Colon (tissue), 2 donors: ENCODE data around the gene STUM.

Experiments
- FAIRE-seq: peaks from 2 replicates; lab custom pipeline; 2012; peaks lifted over from hg19 to GRCh38; lab: Jason Lieb, UNC
- donor health status: control.
- donor health status: control.

STUM gene

DNA sequence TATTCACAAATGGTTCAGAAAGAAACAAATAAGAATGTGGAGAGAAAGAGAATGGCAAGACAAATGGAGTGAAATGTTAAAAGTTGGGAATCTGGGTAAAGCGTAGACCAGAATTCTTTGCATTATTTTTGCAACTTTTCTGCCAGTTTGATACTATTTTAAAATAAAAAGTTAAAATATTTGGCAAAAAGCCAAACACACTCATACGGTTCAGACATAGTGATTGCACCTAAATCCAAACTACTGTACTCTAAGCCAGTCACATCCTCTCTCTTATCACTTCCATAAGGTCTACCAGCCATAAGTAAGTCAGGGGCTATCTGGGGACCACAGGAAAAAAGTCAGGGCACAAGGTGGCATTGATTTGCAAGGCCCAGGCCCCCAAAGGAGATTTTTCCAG lies 14.4 kb downstream of the STUM start:
- FAIRE-seq = no peak

DNA sequence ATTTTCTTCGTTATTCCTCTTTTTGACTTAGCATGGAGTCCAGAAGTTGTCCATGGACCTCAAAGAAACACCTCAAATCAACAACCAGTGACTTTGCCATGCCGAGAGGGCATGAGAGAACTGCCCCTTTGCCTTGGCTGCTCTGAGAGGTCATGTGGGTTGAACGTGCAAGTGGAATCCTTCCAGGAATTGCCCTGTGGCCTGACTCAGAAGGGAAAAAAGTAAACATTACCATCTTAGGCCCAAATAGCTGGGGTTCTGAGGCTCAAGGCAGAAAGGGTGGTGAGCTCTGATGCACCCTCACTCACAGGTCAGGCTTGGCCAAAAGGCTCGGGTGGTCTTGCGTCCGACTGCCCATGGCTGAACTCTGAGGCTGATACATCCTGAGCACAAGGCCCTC lies 15.1 kb downstream of the STUM start:
- no peak for FAIRE-seq

DNA sequence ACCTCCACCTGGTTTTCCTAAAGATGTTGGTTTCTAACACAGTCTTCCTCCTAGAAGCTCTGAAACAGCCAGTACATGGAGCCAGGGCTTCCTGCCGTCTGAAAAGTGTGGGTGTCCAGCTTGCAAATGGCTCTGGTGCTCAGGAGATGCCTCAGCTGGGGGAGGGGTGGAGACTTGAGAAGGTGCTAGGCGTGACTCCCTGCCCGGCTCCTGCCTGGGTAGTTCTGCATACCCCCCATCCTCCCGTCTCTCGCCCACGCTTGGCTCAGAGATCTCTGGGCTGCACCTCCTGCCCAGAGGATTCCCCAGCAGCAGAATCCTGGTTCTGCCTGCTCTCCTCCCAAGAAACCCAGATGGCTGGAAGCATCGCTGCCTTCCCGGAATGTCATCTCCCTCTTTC lies 16.9 kb downstream of the STUM start:
- FAIRE-seq = no peak

DNA sequence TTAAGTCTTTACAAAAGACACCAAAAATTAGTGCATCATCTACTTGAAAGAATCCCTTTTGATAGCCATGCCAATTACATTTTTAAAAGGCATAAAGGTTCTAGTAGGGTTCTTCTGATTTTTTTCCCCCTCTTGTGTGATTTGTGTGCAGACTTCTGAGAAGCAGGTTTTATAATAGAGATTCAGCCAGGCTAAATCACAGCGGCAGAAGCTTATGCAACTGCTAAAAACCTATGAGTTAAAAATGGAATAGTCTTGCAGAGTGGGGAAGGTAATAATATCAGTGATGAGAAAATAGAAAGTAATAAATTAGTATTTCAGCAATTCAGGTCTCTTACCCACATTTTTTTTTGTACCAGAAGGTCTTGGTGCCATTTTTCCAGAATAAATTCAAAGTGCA lies 17.7 kb downstream of the STUM start:
- no peak for FAIRE-seq

DNA sequence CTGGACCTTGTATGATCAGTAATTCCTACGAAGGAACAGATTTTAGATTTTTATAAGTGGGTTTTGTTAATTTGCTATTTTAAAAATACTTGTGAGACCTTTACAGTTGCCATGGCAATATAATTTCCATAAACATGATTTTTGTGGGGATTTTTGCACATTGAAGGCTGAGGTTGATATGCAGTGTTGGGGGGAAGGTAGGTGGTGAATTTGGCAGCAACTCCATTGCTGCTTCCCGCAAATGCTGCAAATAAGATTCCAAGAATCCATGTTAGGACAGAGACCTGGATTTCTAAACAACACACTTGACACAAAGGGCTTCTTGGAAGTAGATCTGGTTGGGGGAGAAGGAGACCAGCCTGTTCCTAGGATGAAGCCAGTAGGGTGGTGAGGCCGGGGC lies 18.2 kb downstream of the STUM start:
- no peak for FAIRE-seq

DNA sequence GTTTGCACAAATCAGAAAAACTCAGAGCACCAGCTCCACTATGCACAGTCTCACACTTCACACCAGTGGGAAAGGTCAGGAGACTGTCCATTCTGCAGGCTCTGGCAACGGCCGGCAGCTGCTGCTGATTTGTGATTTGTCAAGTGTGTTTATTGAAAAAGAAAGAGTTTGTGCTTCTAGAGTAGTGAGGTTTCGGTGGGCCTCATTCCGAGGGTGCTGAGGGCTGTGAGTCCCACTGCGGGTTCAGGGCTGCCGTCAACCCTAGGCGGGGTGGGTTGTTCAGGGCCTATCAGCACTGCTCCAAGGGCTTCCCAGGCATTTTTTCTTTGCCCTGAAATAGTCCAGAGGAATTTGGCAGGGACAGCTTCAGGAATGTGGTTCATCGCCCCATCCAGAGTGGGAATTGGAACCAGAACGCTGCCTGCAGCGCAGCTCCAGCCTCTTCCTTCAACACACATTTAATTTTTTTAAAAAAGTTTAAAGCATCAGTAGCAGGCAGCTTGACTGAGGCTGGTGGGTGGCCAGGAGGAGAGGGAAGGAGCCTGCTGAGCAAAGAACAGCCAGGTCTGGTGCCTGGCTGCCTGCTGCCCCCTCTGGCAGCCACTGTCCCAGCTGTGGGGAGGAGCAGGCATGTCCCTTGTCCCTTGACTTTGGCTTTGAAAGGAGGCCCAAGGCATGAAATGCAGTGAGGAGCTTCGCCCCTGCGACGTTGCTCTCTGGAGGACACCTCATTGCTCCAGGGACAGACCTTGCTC lies 19.7 kb downstream of the STUM start:
- FAIRE-seq = no peak

DNA sequence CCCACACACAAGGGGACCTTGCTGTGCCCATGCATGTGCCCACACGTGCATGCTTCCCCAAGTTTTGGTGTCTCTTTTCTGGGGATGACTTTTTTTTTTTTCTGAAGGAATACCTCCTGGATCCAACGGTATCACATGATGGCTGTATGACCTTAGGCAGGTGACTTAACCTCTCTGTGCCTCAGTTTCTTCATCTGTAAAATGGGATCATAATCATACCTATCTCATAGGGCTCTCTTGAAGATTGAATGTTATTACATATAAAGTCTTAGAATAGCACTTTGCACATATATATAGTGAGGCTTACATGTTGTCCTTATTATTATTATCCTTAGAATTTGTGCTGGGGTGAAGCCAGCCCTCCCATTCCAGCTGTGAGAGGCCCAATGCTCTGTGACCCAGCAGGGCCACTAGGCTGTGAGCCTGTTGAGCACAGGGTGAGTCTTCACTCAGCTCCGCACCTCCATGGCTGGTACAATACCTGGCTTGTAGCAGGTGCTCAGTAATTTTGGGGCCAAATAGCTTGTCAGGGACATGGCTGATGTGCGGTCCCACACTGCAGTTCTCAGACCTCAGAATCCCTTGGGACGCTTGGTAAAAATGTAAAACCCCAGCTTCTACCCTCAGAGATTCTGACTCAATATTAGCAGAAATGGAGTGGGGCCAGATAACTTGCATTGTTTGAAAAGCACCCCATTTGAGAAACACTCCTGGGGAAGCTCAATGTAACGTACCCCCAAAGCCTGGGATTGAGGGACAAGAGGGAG lies 20.6 kb downstream of the STUM start:
- no peak for FAIRE-seq

DNA sequence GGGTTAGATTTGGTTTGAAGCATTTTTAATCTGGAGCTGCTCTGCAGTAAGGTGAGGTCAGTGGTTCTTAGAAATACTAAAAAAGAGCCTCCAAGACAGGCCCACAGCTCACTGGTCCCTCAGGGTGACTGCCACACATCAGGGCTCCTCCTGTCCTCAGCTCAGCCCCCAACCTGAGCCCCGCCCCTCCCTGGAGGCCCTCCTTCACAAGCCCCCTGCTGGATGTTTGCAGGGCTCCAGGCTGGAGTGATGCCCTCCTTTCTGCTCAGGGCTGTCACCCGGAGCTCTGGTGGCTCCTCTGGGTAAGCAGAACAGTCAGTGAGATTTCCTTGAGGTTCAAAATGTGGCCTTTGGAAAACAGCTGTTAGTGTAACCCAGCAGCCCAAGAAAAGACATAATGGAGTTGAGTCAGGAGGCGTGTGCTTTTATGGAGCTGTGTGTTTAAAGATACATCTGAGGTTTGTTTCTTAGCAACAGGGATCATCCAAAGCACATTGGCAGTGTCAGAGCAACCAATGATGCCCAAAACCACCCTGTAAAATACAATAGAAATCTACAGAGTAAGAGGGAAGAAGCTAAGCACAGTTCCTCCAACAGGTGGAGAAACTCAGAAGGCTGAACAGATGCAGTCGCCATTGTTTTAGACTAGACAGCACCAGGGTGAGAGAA lies 21.4 kb downstream of the STUM start:
- no peak for FAIRE-seq

DNA sequence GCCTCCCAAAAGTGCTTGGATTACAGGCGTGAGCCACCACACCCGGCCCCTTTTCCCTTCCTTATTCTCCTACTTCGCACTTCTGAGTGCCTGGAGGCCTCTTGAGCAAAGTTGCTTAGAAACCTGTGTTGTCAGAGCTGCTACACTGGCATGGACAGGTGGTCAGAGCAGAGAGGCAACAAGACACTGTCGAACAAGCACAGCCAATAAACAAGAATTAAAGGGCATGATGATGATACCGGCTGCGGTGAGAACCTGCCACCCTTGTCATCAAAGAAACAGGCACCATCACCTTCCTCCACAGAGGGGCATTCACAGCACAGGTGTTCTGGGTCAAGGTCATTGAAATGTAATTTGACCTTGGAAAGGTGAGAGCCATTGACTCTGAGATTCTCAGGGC lies 23.3 kb downstream of the STUM start:
- no peak for FAIRE-seq

DNA sequence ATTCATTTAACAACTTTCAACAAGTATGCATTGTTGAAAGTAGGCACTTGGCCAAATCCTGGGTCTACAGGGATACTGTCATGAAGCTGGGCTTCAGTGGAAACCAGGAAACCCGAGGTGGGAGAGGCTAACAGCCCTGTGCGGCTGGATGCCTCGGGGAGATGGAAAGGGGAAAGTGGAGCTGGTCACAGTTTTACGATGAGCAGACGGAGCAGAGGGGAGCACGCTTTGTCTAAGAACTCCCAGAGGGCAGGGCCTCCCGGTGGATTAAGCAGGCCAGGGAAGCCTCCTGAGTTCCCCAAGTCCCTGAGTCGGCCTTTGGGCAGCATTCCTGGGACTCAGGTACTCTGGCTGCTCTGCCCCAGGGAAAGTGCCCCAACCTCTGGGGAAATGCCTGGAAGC lies 23.8 kb downstream of the STUM start:
- no peak for FAIRE-seq

DNA sequence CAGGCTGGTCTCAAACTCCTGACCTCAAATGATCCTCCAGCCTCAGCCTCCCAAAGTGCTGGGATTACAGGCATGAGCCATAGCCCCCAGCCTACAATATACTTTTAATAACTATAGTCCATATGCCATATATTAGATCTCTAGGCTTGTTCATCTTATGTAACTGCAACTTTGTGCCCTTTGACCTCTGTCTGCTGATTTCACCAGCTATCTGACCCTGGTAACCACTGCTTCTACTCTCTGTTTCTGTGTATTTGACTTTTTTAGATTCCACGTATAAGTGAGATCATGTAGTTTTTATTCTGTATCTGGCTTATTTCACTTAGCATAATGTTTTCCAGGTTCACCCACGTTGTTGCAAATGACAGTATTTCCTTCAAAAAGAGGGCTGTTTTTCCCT lies 25.5 kb downstream of the STUM start:
- no peak for FAIRE-seq

DNA sequence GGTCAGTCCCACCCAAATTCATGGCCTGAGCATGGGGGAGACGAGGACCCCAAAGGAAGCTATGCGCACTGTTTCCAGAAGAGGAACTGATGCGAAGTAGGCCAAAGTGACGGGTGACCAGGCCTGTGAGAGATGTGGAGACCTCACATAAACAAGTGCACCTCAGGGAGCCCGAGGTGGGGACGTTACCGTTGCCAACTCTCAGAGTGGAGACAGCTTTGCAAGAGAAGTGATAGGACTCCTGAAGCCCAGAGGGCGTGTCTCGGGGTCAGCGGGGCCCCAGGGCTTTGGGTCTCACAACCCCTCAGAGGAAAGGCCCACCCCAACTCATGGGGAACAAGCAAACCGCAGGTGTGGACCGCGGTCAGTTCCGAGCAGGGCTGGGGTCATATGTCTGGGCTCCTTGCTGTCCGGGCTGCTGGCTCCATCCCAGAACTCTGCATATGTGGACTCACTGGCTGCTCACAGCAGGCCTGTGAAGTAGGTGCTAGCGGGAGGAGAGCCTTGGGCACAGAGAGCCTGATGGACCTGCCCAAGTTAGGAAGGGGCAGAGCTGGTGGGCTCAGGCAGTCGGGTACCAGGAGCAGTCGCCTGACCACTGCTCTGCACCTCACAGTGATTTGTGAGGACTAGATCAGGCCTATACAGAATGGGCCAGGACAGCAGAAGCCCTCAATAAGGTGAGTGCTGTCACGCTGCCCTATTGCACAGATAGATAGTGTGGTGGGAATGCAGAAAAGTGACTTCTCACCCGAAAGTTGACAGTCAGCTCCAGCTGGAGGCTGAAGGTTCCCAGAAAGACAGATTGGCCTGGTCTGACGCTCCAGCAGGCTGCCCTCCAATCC lies 26.2 kb downstream of the STUM start:
- no peak for FAIRE-seq

DNA sequence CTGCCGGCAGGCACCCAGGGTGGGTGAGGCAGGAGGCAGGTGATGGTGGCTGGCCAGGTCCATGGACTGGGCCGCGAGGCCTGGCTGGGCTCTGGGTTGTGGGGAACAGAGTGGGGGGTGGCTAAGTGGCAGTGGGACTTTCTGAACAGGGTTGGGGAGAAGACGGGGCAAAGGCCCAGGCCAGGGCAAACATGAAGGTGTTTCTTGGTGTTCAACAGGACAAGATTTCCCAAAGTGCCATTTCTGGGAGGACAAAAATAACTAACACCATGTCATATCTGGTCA lies 26.8 kb downstream of the STUM start:
- no peak for FAIRE-seq

DNA sequence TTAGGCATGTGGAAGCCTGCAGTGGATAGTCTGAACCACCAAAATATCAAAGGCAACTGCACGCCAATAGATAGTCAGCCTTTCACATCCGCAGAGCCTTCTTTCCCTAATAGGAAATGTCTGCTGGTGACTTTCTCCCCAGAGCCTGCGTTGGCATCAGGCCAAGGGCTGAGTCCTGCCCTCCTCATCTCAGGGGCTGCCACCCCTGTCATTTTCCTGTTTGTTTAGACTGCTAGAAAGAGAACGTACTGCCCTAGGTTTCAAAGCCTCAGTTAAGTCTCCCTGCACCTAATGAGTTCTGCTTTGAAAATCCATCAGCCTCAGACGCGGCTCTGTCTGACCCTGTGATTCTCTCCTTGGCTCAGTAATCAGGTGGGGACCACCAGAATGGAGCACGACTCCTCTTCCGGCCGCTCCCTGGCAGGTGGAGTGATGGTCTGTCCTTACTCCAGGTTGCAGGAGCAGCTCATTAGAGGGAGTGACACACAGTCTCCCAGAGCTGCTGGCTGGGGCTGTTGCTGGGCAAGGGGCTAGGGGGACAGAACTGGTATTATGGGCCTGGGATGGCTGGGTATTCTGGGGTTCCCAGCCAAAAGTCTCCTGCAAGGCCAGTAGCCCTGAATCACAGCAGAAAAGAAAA lies 27.3 kb downstream of the STUM start:
- FAIRE-seq = no peak

DNA sequence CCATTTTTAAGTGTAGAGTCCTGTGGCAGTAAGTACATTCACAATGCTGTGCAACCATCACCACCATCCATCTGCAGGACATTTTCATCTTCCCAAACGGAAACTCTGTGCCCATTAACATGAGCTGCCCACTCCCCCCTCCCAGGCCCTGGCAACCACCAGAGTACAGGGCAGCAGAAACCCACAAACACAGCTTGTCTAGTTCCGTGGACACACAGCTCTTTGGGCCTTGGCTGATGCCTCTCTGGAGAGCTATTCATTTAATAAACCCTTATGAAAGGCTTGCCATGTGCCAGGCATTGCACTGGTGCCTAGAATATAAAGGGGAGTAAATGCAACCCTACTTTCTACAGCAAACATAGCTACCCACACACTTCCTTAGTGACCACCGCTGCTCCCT lies 28.0 kb downstream of the STUM start:
- no peak for FAIRE-seq

DNA sequence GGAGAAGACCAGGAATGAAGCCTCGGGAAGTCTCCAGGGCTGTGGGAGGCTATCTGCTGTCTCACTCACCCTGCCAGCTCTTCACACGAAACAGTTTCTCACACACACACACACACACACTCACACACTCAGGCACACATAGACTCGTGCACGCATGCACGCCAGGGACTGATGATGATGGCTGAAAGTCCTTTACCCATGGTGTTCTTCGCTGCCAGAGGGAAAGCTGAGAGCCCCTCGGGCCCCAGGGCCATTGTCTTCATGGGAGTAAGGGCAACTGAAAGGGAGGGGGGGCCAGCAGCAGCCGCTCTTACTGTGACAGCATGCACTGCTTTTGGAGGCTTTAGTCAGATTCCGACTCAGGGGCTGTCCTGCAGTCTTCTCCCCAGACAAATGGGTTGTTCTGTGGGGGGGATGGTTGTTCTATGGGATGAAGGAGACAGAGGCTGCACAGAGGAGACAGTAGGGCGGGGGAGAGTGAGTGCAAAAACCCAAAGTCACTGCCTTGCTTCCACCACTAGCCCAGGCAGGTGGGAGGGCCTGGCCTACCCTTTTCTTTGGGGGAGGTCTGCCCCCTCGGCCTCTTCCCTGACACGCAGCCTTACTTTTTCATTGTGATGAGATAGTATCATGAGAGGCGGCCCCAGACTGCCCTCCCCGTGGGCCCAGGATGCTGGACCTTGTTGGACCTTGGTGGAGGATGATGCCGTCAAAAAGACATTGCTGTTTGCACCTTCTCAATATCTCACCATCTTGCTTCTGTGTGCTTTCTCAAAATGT lies 29.0 kb downstream of the STUM start:
- FAIRE-seq = no peak

DNA sequence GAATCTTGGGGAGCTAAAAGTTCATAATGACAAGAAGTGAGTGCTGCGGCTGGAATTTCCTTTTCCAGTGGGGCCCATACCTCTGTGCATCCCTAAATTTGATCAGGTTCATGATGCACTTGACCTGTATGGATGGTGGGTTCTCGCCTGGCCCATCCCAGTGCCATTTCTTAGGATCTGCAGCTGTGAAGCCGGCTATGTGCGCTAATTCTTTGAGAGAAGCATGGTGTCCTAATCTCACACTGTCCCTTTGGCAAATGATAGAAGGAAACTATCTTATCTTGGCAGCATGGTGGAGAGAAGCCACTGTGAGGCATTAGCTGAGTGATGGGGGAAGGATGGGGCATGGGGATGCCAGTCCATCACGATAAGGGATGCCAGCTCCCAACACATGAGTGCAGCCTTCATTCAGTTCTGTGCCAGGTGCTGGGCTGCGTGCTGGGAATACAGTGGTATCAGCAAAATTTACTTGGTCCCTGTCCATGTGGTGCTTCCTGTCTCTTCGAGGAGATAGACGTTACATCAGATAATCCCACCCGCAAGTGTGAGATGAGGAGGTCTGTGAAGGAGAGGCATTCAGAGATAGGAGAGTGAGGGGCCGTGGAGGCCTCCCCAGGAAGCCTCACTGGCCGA lies 30.5 kb downstream of the STUM start:
- no peak for FAIRE-seq

DNA sequence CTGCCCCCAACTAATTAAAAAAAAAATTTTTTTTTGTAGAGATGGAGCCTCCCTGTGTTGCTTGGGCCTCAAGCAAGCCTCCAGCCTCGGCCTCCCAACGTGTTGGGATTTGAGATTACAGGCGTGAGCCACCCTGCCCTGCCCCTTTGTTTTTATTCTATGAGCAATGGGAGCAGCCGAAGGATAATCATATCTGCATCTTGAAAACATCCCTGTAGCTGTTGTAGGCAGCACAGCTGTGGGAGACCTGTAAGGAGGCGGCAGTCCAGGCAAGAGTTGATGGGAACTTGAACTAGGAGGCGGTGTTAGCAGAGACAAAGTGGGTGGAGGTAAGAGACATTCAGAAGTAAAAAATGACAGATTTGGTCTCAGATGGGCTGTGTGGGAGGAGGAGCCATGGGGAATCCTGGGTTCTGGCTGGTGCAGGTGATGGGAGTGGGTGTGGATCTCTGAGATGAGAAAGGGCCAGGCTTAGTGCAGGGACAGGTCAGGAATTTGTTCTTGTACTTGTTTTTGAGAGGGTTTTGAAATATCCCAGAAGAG lies 31.3 kb downstream of the STUM start:
- FAIRE-seq = no peak

DNA sequence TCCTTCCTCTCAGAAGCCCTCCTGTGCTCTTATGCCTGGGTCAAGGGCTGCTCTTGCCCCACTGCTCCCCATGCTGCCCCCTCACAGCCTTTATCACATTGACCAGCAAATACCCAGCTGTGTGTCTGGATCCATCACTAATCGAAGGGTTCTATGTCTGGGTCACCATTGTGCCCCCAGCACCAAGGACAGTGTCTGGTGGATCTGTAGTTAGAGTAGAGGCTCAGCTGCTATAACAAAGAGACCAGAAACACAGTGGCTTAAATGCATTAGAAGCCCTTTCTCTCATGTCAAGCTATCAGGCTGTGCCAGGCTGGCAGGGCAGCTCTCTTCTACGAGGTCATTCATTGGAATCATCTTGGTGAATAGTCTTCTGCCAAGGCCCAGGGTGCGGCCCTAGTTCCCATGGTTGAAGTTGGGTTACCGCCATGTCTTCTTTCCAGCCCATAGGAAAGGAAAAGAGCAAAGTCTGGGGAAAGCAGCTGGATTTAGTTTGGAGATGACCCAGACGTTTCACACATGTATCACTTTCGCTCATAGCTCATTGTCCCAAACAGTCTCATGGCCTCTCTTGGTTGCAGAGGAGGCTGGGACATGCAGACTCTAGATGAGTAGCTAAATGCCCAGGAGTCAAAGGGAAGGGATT lies 32.2 kb downstream of the STUM start:
- no peak for FAIRE-seq
